NCI-H526 (cell line): ENCODE results near the gene RIBC2.
A peak's percentile ranks its signal among the peaks of the same experiment; 100 is the strongest.
"Not testable (repeated sequence)": the region's sequence is repeated elsewhere in the genome, so short reads cannot be mapped to it uniquely, and the experiment has no call there.

ENCODE experiments used
- DNase-seq, 2 experiments: peaks; one replicate each; lab custom pipeline; 2025; lab: John Stamatoyannopoulos, UW

The RIBC2 gene

GRCh38 chr22:45425101-45425500, 11.6 kb downstream of the RIBC2 start:
- DNase-seq: no peak

DNA sequence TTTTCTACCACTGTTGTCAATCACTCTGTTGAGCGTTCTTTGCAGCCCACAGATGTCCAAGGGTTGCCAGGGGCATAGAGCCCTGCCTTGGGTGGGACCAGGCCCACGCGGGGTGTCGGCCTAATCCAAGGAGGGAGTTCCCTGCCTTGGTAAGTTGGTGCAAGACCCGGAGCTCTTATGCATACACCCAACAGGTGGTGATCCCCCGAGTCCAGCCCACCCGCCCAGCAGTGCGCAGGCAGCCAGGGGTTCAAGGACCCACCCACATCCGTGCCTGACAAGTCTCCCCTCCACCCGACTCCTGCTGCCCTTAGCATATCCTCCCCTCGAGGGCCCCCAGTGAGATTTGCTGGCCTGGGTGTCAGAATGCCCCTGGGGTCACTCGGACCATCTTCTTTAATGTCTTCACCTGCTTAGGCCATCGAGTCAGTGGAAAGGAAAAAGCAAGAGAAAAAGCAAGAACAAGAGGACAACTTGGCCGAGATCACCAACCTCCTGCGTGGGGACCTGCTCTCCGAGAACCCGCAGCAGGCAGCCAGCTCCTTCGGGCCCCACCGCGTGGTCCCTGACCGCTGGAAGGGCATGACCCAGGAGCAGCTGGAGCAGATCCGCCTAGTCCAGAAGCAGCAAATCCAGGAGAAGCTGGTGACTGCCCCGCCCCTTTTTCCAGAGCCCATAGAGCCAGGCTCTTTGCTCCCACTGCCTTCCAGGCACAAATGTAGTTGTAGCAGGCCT, 12.2 kb downstream of the RIBC2 start:
- DNase-seq: no peak

DNA sequence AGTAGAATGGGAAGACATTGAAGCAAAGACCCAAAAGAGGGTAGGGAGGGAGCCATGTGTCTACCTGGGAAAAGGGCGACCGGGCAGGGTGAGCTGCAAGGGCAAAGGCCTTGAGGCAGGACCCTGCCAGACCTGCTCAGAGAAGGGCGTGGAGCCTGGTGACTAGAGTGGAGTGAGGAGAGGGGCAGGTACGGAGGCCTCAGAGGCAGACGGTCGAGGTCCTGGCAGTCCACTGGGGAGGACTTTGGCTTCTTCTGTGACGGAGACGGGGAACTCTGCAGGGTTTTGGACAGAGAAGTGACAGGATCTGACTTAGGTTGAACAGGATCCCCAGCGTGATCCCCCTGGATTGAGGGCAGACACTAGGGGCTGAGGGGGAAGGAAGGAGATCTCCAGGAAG, 12.9 kb downstream of the RIBC2 start:
- no peak for DNase-seq

DNA sequence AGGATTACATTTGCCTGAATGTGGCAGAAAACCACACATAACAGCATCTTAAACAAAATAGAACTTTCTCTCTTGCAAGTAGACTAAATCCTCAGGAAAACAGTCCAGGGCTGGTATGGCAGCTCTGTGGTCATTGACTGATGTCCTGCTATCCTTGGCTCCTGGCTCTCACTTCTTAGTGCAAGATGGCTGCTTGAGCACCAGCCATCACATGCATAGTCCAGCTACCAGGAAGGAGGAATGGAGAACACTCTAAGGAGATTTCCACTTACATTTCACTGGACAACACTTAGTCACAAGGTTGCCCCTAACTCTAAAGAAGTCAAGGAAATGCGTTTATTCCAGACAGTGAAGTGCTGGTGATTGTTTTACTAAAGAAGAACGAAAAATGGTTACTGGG, 13.6 kb downstream of the RIBC2 start:
- DNase-seq: no peak

DNA sequence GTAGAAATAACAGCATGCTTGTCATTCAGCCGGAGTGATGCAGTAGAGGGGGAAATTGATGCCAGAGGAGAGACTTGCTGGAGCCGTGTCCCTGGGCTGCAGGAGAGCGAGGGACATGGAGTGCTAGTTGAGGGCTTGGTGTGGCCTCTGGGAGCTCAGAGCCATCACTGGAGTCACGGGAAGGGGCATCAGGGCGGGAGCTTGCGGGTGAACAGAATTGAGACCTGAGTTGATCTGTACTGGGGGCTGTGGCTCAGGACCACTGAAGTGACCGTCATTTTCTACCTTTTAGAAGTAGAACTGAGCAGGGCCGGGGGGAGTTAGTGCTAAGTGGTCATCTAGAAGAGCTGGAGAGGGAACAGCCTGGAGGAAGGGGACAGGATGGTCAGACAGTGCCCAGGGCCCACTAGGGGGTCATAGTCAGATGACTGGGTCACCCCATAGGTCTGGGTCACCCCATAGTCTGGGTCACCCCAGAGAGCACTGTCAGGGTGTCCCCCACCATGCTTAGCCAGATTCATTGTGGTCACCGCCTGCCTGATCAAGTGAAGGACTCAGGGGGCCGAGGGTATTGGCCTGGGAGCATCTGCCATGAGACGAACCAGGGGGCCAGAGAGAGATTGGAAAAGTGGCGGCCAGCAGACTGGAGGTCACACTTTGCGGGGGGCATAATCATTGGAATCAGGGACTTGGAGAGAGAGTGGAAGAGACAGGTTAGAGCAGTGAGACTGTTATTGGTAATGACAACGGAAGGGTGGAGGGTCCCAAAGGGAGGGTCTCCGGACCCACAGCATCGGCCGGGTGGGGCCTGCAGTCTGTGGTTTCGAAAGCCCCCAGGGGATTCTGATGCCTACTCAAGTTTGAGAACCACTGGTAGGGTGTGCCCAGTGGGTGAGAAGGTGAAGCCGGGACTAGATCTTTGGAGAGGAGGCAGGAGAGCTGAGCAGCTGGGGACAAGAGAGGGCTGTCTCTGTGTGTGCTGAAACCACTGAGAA, 15.2 kb downstream of the RIBC2 start:
- DNase-seq: no peak

- no peak for DNase-seq
Measured at GRCh38 chr22:45429424-45429823, 15.9 kb downstream of the RIBC2 start.

GRCh38 chr22:45429981-45430775, 16.7 kb downstream of the RIBC2 start:
- no peak for DNase-seq

DNA sequence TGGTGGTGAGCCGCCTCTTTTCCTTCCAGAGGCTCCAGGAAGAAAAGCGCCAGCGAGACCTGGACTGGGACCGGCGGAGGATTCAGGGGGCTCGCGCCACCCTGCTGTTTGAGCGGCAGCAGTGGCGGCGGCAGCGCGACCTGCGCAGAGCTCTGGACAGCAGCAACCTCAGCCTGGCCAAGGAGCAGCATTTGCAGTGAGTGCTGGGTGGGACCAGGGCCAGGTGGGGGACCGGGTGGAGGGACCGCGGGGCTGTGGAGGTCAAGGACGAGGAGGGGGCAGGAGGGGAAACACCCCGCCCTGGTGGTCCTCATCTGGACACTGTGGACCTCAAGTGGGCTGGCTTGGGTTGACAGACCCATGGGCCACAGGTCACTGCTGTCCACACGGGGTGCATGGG, 17.4 kb downstream of the RIBC2 start:
- no peak for DNase-seq

DNA sequence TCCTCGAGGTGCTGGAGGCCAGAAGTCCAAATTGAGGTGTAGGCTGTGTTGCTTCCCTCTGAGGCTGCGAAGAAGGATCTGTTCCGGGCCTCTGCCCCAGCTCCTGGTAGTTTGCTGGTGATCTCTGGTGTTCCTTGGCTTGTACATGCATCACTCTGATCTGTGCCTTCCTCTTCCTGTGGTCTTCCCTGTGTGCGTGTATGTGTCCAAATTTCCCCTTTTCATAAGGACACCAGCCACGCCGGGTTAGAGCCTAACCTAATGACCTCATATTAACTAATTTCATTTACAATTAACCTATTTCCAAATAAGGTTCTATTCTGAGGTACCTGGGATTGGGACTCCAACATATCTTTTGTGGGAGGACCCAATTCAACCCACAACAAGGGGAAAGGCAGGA, 21.5 kb downstream of the RIBC2 start:
- no peak for DNase-seq

DNA sequence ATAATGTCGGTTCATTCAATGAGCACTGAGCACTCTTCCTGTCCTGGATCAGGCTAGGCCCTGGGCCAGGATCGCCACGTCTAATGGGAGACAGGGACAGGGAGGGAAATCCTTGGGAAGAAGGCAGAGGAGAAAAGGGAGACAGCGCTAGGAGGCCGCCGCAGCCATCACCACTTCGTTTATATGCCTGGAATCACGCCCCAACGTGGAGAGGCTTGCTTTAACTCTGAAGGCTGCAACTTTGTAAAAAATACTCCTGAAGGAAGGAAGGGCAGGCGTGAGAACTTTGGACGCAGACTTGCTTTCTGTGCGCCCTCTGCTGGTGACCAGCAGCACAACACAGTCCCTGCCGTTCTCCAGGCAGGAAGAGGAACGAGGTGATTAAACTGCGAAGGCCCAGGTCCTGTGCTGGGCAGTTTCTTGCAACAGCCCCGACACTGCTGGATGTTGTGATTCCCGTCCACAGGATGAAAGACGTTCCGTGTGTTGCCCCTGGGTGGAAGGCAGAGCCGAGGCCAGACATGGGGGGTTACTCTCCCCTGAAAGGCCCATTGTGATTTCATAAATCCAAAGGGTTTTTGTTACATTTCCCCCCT, 22.1 kb downstream of the RIBC2 start:
- peak; percentile 46 to 83 for DNase-seq

DNA sequence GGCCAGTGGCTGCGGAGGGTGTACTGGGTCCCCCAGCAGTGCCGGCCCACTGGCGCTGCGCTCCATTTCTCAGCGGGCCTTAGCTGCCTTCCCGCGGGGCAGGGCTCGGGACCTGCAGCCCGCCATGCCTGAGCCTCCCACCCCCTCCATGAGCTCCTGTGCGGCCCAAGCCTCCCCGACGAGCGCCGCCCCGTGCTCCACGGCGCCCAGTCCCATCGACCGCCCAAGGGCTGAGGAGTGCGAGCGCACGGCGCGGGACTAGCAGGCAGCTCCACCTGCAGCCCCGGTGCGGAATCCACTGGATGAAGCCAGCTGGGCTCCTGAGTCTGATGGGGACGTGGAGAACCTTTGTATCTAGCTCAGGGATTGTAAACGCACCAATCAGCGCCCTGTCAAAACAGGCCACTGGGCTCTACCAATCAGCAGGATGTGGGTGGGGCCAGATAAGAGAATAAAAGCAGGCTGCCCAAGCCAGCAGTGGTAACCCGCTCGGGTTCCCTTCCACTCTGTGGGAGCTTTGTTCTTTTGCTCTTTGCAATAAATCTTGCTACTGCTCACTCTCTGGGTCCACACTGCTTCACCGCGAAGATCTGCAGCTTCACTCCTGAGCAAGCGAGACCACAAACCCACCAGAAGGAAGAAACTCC, 23.5 kb downstream of the RIBC2 start:
- DNase-seq: not testable (repeated sequence)

DNA sequence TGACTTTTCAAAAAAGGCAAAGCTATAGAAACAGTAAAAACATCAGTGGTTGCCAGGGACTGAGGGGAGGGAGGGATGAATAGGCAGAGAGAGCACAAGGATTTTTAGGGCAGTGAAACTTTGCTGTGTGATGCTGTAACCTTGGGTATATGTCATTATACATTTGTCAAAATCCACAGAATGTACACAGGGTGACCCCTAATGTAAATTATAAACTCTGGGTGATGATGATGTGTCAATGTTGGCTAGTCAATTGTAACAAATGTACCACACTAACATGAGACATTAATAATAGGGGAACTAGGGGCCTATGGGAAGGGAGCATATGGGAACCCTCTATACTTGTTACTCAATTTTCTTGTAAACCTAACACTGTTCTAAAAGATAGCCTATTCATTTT, 24.8 kb downstream of the RIBC2 start:
- DNase-seq: no peak

DNA sequence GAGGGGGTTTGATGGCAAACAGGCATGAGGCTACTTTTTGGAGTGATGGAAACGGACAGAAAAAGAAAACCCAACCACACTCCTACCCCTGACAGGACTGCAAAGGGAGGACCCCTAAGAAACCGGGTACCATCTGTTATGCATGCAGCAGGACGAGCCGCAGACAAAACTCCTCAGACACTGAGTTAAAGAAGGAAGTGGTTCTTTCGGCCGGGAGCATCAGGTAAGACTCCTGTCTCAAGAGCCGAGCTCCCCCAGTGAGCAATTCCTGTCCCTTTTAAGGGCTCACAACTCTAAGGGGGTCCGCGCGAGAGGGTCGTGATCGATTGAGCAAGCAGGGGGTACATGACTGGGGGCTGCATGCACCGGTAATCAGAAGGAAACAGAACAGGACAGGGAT, 27.2 kb downstream of the RIBC2 start:
- not testable (repeated sequence) for DNase-seq

- peak; percentile 57 to 79 for DNase-seq
Measured at GRCh38 chr22:45441138-45441537, 27.6 kb downstream of the RIBC2 start.

DNA sequence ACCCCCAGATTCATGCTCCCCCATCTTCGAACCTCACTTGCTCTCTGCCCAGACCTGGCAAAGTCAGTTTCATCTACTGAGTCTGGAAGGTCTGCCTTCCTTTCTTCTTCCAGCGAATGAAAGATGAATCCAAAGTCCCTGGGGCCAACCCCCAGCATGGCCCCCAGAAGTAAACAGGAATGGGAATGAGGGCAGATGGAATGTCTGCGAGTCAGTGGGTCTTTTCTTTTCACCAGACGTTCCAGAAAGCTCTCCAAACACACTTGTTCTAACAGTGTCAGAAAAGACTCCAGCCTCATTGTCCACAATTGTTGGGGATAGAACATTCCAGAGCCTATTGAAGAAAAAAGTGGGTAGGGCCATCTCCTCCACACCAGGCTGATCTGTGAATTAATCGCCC, 28.6 kb downstream of the RIBC2 start:
- DNase-seq: no peak

GRCh38 chr22:45444168-45444567, 30.7 kb downstream of the RIBC2 start:
- no peak for DNase-seq

GRCh38 chr22:45445031-45445710, 31.7 kb downstream of the RIBC2 start:
- no peak for DNase-seq

- no peak for DNase-seq
Measured at GRCh38 chr22:45446216-45446615, 32.7 kb downstream of the RIBC2 start.

DNA sequence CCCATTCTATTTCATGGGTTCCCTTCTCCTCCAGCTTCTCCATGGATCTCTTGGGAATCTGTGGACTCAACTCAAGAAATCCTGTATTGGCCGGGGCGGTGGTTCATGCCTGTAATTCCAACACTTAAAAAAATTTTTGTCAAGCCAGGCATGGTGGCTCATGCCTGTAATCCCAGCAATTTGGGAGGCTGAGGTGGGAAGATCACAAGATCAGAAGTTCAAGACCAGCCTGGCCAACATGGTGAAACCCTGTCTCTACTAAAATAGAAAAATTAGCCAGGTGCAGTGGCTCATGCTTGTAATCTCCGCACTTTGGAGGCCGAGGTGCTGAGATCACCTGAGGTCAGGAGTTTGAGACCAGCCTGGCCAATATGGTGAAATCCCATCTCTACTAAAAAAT, 34.1 kb downstream of the RIBC2 start:
- not testable (repeated sequence) for DNase-seq

DNA sequence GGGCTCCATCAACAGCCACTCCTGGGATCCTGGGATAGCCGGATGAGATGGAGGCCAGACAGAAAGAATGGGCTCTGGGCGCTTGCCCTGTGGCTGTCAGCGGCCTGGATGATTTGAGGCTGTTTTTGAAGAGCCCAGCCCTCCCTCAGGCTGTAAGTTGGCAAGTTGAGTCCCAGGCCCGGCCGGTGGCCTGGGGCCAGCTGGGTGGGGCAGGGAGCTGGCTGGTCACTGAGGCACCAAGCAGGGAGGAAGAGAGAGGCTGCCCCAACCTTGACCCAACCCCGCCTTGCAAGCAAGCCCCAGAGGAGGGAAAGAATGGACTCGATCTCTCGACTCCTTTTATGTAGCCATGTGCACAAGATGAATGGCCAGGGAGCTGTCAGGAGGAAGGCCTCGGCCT, 34.9 kb downstream of the RIBC2 start:
- no peak for DNase-seq

GRCh38 chr22:45449442-45449841, 35.9 kb downstream of the RIBC2 start:
- not testable (repeated sequence) for DNase-seq
